Mesodermal cell (in vitro differentiated cells): ENCODE measurements around the gene CTCFL.
"Not testable (repeated sequence)": the region's sequence is repeated elsewhere in the genome, so short reads cannot be mapped to it uniquely, and the experiment has no call there.

Experiments used
- H3K27ac ChIP-seq: 2 replicates; pipeline ENCODE4 v1.7.0; 2013; ENCODE audit warnings: mild to moderate bottlenecking, low read depth, low read length, moderate library complexity; ENCODE audit not compliant: severe bottlenecking
- H3K36me3 ChIP-seq: 2 replicates; pipeline ENCODE4 v1.7.1; 2013; ENCODE audit warnings: mild to moderate bottlenecking, low read length, moderate library complexity; ENCODE audit not compliant: control insufficient read depth, insufficient read depth
- H3K4me1 ChIP-seq: one replicate; pipeline ENCODE4 v1.7.1; 2013; ENCODE audit warnings: mild to moderate bottlenecking, low read length; ENCODE audit not compliant: insufficient read depth, control insufficient read depth, poor library complexity, severe bottlenecking
- H3K4me3 ChIP-seq: 2 replicates; pipeline ENCODE4 v1.7.0; 2013; ENCODE audit warnings: low read length, control low read depth, mild to moderate bottlenecking; ENCODE audit not compliant: insufficient read depth, poor library complexity, severe bottlenecking; ENCODE audit errors: extremely low read depth
- H3K9me3 ChIP-seq: 2 replicates; pipeline ENCODE4 v1.7.1; 2013; ENCODE audit warnings: mild to moderate bottlenecking, low read length, moderate library complexity; ENCODE audit not compliant: control insufficient read depth
- WGBS, 2 experiments: methylation state at CpG; one replicate each; pipeline ENCODE4 v1.1.5; 2013; ENCODE audit warnings: missing lambda C conversion rate in 2 of 2; ENCODE audit not compliant: insufficient coverage in 2 of 2; 5-methylcytosine and 5-hydroxymethylcytosine counted together

CTCFL gene

GRCh38 chr20:57514273-57514751 lies 10.6 kb downstream of the CTCFL start:
- H3K9me3 ChIP-seq: no peaks in the 10 kb centered on the region
- 34 to 43% methylated on average over 15 to 17 of the region's 17 CpGs for WGBS, 2 experiments
- H3K36me3 ChIP-seq: no peaks in the 10 kb centered on the region
- H3K4me3 ChIP-seq: no peak overlapping the region
- no peaks in the 10 kb centered on the region for H3K4me1 ChIP-seq
- H3K27ac ChIP-seq: no peak overlapping the region

GRCh38 chr20:57513199-57513598 lies 11.7 kb downstream of the CTCFL start:
- H3K27ac ChIP-seq: no peak overlapping the region
- no peaks in the 10 kb centered on the region for H3K36me3 ChIP-seq
- no CpG with 5 or more reads among the region's 1 CpG for WGBS, 2 experiments
- no peaks in the 10 kb centered on the region for H3K9me3 ChIP-seq
- no peak overlapping the region for H3K4me3 ChIP-seq
- H3K4me1 ChIP-seq: no peaks in the 10 kb centered on the region

- H3K27ac ChIP-seq: no peak overlapping the region
- WGBS, 2 experiments: 81 to 83% methylated on average over 3 to 4 of the region's 5 CpGs
- H3K36me3 ChIP-seq: no peaks in the 10 kb centered on the region
- no peak overlapping the region for H3K4me3 ChIP-seq
- no peaks in the 10 kb centered on the region for H3K4me1 ChIP-seq
- H3K9me3 ChIP-seq: no peaks in the 10 kb centered on the region
These were observed 12.5 kb downstream of the CTCFL start for GRCh38 chr20:57512432-57512831.

- not testable (repeated sequence) for H3K9me3 ChIP-seq, H3K36me3 ChIP-seq, H3K4me1 ChIP-seq, H3K4me3 ChIP-seq, H3K27ac ChIP-seq
- WGBS, 2 experiments: 83 to 100% methylated on average over 1 of the region's 7 CpGs
These were observed 13.2 kb downstream of the CTCFL start for GRCh38 chr20:57511709-57512108.

GRCh38 chr20:57509665-57510237 lies 15.2 kb downstream of the CTCFL start:
- Histone ChIP-seq H3K4me3 (no peak overlapping the region), H3K27ac (no peak overlapping the region)
- WGBS, 2 experiments: 23 to 27% methylated on average over 3 of the region's 5 CpGs

GRCh38 chr20:57508831-57509230 lies 16.1 kb downstream of the CTCFL start:
- Histone ChIP-seq H3K27ac (no peak overlapping the region), H3K4me3 (no peak overlapping the region), H3K9me3 (no peaks in the 10 kb centered on the region), H3K4me1 (no peaks in the 10 kb centered on the region), H3K36me3 (no peaks in the 10 kb centered on the region)
- WGBS, 2 experiments: 70 to 73% methylated on average over 2 to 4 of the region's 5 CpGs

More at GRCh38 chr20:57509665-57510237, 15.2 kb downstream of the CTCFL start:
- H3K36me3 ChIP-seq: no peaks in the 10 kb centered on the region
- no peaks in the 10 kb centered on the region for H3K9me3 ChIP-seq
- H3K4me1 ChIP-seq: no peaks in the 10 kb centered on the region

- no peak overlapping the region for H3K4me3 ChIP-seq
- H3K36me3 ChIP-seq: no peaks in the 10 kb centered on the region
- H3K9me3 ChIP-seq: no peaks in the 10 kb centered on the region
- 62 to 76% methylated on average over 5 to 8 of the region's 8 CpGs for WGBS, 2 experiments
- H3K27ac ChIP-seq: no peak overlapping the region
- no peaks in the 10 kb centered on the region for H3K4me1 ChIP-seq
These were observed 16.6 kb downstream of the CTCFL start for GRCh38 chr20:57508381-57508780.

GRCh38 chr20:57507477-57507876 lies 17.5 kb downstream of the CTCFL start:
- H3K4me1 ChIP-seq: no peaks in the 10 kb centered on the region
- 93 to 98% methylated on average over 5 of the region's 6 CpGs for WGBS, 2 experiments
- no peak overlapping the region for H3K27ac ChIP-seq

GRCh38 chr20:57505979-57506378 lies 19.0 kb downstream of the CTCFL start:
- Histone ChIP-seq H3K4me1 (peaks cover 5% of the 10 kb centered on the region), H3K4me3 (no peak overlapping the region), H3K36me3 (no peaks in the 10 kb centered on the region), H3K9me3 (no peaks in the 10 kb centered on the region), H3K27ac (no peak overlapping the region)
- WGBS, 2 experiments: 87 to 92% methylated on average over 5 to 6 of the region's 6 CpGs

More at GRCh38 chr20:57507477-57507876, 17.5 kb downstream of the CTCFL start:
- Histone ChIP-seq H3K9me3 (no peaks in the 10 kb centered on the region), H3K4me3 (no peak overlapping the region), H3K36me3 (no peaks in the 10 kb centered on the region)

- WGBS, 2 experiments: 93 to 96% methylated on average over 3 to 5 of the region's 6 CpGs
- Histone ChIP-seq H3K36me3 (no peaks in the 10 kb centered on the region), H3K9me3 (no peaks in the 10 kb centered on the region), H3K4me3 (no peak overlapping the region), H3K27ac (no peak overlapping the region), H3K4me1 (peaks cover 8% of the 10 kb centered on the region)
These were observed 20.5 kb downstream of the CTCFL start for GRCh38 chr20:57504411-57504810.

- no peak overlapping the region for H3K4me3 ChIP-seq
- 90 to 91% methylated on average over 14 to 19 of the region's 20 CpGs for WGBS, 2 experiments
- no peak overlapping the region for H3K27ac ChIP-seq
- peaks cover 8% of the 10 kb centered on the region for H3K4me1 ChIP-seq
- H3K36me3 ChIP-seq: no peaks in the 10 kb centered on the region
- no peaks in the 10 kb centered on the region for H3K9me3 ChIP-seq
These were observed 21.8 kb downstream of the CTCFL start for GRCh38 chr20:57503035-57503658.
